HCT116 (cell line): ENCODE results near the gene IVD.

Experiments used
- CEBPB ChIP-seq: IDR thresholded peaks from 2 replicates; pipeline ENCODE4 v1.6.1; 2012; ENCODE audit warnings: low read depth
- EZH2 ChIP-seq: fragments of 200-600 bp; sonication (generic); IDR thresholded peaks from 2 replicates; pipeline ENCODE4 v1.6.1; 2017; ENCODE audit warnings: antibody characterized with exemption, mixed run types
- MAX ChIP-seq: IDR thresholded peaks from 2 replicates; pipeline ENCODE4 v1.6.1; 2012
- POLR2A ChIP-seq: IDR thresholded peaks from 2 replicates; pipeline ENCODE4 v1.7.0; 2011; ENCODE audit warnings: borderline replicate concordance; ENCODE audit not compliant: insufficient read depth, insufficient read length; ENCODE audit errors: extremely low read depth
- POLR2AphosphoS5 ChIP-seq: IDR thresholded peaks from 2 replicates; pipeline ENCODE4 v1.6.1; 2011; ENCODE audit warnings: mild to moderate bottlenecking, low read depth, low read length, moderate library complexity
- REST ChIP-seq: IDR thresholded peaks from 2 replicates; pipeline ENCODE4 v1.6.1; 2012; ENCODE audit warnings: low read depth
- SP1 ChIP-seq: IDR thresholded peaks from 2 replicates; pipeline ENCODE4 v1.6.1; 2012; ENCODE audit warnings: low read depth
- SRF ChIP-seq: IDR thresholded peaks from 2 replicates; pipeline ENCODE4 v1.6.1; 2012; ENCODE audit warnings: low read depth
- YY1 ChIP-seq: IDR thresholded peaks from 2 replicates; pipeline ENCODE4 v1.6.1; 2011; ENCODE audit warnings: low read length, low read depth, moderate library complexity, mild to moderate bottlenecking; ENCODE audit not compliant: insufficient replicate concordance; ENCODE audit errors: extremely low read depth
- ZNF274 ChIP-seq: fragments of 200-500 bp; sonication (Bioruptor generic); IDR thresholded peaks from 2 replicates; pipeline ENCODE4 v1.6.1; 2014; ENCODE audit warnings: mild to moderate bottlenecking, low read depth, low read length, inconsistent platforms
- TF ChIP-seq, protein P1 (sequence below), 3 experiments: fragments of 200-600 bp in 1 of 3; sonication (generic) in 1 of 3; IDR thresholded peaks in 2 of 3; conservative IDR thresholded peaks in 1 of 3; 2 replicates each; pipeline ENCODE4 v1.5.1; 2012 to 2017; ENCODE audit warnings: low read depth in 2 of 3, low read length in 2 of 3, antibody characterized with exemption in 1 of 3, borderline replicate concordance in 1 of 3, control low read depth in 1 of 3, mild to moderate bottlenecking in 1 of 3, mixed read lengths in 1 of 3, mixed run types in 1 of 3, moderate library complexity in 1 of 3; ENCODE audit not compliant: insufficient read depth in 1 of 3
- TF ChIP-seq, protein P2 (sequence below): IDR thresholded peaks from 2 replicates; pipeline ENCODE4 v1.6.1; 2012

DNA sequence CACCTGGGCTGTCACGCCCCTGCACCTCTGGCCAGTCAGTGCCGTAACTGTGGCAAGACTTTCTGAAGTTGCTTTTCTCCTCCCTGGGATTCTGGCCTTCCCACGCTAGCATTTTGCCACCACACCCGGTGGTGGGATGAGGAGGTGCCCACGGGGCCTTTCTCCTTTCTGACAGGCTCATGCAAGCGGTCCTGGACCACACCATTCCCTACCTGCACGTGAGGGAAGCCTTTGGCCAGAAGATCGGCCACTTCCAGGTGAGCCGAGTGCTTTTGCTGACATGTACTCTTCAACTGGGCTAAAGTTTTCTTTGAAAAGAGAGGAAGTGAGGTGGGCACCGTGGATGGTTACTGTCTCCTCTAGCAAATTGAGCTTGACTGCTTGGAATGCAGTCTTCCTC, 9.6 kb downstream of the IVD start:
- TF ChIP-seq, protein P1, sequence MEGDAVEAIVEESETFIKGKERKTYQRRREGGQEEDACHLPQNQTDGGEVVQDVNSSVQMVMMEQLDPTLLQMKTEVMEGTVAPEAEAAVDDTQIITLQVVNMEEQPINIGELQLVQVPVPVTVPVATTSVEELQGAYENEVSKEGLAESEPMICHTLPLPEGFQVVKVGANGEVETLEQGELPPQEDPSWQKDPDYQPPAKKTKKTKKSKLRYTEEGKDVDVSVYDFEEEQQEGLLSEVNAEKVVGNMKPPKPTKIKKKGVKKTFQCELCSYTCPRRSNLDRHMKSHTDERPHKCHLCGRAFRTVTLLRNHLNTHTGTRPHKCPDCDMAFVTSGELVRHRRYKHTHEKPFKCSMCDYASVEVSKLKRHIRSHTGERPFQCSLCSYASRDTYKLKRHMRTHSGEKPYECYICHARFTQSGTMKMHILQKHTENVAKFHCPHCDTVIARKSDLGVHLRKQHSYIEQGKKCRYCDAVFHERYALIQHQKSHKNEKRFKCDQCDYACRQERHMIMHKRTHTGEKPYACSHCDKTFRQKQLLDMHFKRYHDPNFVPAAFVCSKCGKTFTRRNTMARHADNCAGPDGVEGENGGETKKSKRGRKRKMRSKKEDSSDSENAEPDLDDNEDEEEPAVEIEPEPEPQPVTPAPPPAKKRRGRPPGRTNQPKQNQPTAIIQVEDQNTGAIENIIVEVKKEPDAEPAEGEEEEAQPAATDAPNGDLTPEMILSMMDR (IDR thresholded peaks at IDR 0.05 in 2 of 3, conservative IDR thresholded peaks at IDR 0.05 in 1 of 3; ENCODE audit: borderline replicate concordance in 1 of 3, insufficient read depth in 1 of 3, low read depth in 2 of 3, low read length in 2 of 3) = no peak
- TF ChIP-seq EZH2 (no peak), ZNF274 (no peak), YY1 (no peak), SRF (no peak), REST (no peak), POLR2A (no peak), MAX (no peak), SP1 (no peak), CEBPB (no peak), POLR2AphosphoS5 (no peak)
- TF ChIP-seq, protein P2, sequence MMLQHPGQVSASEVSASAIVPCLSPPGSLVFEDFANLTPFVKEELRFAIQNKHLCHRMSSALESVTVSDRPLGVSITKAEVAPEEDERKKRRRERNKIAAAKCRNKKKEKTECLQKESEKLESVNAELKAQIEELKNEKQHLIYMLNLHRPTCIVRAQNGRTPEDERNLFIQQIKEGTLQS = no peak
